Measurements from ENCODE around the gene PFKP. TPM values are rescaled to one million over a fixed set of nuclear protein-coding genes. Genes with fewer than 3 reads are reported as not detected.

The PFKP gene
- 268 TPM in 2 replicates for total RNA-seq (2014; rRNA removed; shearing (Covaris generic))

DNA sequence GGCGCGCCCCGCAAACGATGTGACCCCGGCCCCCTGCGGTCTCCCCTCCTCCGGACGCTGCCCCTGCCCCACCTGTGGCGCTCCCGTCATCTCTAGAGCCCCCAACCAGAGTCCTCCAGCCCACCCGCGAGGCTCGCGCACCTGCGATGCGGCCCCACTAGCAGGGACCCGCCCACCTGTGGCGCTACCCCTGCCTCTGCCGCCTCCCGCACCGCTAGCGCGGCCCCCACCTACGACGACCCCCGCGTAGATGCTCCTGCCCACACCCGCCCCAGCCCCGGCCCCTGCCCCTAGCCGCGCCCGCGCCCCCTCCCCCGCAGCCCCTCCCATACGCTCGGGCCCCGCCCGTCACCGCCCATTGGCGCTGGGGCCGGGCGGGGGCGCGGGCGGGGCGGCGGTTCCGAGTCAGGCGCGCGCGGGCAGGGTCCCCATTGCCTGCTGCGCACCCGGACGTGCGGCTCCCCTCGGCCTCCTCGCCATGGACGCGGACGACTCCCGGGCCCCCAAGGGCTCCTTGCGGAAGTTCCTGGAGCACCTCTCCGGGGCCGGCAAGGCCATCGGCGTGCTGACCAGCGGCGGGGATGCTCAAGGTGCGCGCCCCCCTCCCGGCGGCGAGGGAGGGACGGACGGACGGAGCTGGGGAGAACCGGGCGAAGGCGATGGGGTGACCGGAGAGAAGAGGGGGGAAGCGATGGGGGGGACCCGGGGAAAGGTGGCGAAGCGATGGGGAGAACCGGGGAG is at the start of gene PFKP:
PFKP (plus strand) TSS at position 431 of the 741 bp plus-strand sequence; CDS start at position 479, 48 bp downstream.
- peak; percentile 44 for DNase-seq (ENCODE audit: low read depth)

DNA sequence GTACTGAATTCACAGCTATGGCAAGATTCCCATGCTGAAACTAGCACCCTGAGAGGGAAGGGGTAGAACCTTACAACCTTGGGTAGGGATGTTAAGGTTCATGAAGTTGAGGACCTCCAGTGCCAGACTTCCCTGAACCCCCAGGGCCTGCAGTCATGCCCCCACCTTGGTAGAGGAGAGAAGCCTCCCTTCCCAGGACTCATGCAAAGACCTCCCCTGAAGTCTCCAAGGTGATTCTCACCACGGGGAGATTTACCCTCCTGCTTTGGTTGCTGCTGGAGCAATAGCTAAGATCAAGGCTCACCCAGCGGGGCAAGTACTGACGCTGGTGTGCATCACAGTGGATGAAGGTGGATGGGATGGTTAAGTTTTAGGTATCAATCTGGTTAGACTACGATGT is 49.1 kb upstream of the PFKP start:
- DNase-seq (ENCODE audit: low read depth), result no peak

DNA sequence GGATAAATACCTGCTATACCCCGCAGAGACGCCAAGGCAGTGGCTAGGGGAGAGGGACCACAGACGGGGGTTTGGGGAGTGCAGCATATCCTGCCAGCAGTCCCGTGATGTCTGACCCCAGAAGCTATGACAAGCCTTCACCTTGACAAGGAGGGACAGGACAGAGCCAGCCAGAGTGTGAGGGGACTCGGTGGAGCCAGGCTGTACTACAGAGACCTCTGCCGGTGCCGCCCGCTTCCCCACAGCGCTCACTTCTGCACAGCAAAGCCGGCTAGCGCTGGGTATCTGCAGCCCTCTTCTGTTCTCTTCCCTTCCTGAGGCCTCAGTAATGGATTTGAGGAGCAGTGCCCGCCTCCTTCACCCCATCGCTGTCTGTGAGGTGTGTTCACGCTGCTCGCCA is 47.0 kb upstream of the PFKP start:
- DNase-seq (ENCODE audit: low read depth), result no peak

DNA sequence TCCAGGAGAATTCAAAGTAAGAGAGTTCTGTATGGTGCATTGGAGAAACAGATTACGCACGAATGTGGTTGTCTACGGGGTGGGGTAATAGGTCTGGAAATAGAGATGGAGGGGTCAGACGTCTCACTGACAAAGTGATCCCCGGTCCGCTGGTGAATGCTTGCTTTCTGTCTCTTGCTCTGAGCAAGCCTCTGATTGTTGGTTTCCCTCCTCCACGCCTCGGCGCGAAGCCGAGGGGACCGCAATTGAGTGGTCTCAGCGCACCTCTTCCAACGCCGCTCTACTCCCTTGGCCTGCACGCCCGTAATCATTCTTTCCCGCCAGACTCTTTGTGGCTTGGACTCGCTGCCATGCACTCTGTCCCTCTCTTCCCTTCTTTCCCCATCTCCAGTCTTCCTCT is 46.5 kb upstream of the PFKP start:
- no peak for DNase-seq (ENCODE audit: low read depth)

DNA sequence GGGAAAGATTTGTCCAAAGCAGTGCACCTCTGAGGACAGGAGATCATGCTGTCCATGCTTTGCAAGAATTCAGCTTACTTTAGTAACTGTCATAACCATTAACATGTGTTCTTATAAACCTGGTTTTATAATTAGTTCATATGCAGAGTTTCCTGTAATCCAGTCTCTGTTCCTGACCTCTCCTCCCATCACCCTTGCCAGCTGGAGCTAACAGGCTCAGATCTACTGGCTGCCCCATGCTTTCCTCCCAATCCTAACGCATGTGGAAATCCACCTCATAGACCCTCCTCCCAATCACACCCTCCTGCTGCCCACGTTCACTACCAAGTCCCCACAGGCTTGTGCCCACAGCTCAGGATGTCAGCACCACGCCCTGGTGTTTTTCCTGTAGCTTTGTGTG is 45.3 kb upstream of the PFKP start:
- DNase-seq (ENCODE audit: low read depth), result no peak

DNA sequence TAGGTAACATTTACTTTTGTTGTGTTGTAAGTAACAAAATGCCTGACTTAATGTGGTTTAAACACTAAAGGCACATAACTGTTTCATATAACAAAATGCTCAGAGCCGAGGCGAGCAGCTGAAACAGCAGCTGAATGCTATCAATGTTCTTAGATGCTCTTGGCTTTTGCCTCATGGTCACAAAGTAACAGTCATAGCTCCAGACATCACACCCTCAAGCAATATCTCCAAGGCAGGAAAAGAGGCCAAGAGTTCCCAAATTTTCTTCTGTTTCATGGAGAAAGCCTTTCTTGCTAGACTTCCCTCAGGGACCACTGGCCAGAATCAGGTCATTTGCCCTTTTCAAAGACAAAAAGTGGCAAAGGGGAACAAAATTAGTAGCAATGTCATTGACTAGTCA is 43.5 kb upstream of the PFKP start:
- DNase-seq (ENCODE audit: low read depth), result no peak

DNA sequence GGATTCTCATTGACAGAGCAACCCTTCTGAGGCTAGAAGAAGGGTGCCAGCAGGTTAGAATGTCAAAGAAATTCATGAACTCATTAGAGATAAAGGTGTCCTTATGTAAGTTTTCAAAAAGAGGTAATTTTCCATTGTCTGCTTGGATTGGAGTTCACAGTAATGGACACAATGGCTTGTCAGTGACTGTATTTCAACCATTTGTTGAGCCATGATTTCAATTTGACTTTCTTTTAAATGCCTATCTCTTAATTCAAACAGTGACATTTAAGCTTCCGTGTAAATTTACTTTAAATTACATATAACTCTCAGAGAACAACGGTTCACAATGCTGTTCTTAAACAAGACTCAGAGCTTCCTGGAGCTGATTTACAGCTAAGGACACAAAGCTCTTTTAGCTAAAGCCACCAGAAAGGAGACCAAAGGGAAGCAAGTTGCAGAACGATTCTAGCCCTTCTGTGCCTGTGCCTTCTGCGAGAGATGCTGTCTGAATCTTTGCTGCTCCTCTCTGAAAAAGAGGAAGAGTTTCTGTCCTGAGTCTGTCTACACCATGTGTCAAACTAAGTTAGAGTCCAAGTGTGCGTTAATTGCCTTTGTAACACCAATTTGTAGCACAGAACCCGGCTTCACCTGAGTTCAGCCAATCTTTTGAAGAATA is 42.2 kb upstream of the PFKP start:
- DNase-seq (ENCODE audit: low read depth), result no peak

DNA sequence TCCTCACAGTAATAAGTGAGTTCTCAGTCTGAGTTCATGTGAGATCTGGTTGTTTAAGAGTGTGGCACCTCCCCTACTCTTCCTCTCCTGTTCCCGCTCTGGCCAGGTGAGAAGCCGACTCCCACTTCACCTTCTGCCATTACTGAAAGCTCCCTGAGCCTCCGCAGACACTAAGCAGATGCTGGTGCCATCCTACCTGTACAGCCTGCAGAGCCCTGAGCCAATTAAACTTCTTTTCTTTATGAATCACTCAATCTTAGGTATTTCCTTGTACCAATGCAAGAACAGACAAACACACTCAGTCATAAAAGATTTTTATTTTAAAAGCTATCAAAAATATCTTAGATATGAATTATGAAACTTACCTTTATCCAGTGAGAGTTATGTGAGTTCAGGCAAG is 39.5 kb upstream of the PFKP start:
- DNase-seq (ENCODE audit: low read depth), result no peak

DNA sequence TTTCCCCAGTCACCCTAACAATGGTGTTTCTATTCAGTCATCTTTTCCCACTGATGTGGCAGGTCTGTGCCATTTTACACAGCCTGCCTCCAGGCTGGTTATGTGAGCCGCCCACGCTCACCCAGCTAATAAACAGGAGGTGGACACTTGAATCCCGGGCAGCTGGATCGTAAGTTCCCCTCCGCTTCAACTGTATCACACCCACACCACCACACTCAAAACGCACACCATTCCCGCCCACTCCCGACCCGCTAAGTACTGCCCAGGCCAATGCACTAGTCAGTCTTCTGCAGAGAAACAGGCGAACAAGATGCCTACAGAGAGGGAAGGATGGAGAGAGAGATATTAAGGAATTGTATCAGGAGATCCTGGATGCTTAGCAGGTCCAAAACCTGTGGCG is 38.9 kb upstream of the PFKP start:
- DNase-seq (ENCODE audit: low read depth), result peak; percentile 19

DNA sequence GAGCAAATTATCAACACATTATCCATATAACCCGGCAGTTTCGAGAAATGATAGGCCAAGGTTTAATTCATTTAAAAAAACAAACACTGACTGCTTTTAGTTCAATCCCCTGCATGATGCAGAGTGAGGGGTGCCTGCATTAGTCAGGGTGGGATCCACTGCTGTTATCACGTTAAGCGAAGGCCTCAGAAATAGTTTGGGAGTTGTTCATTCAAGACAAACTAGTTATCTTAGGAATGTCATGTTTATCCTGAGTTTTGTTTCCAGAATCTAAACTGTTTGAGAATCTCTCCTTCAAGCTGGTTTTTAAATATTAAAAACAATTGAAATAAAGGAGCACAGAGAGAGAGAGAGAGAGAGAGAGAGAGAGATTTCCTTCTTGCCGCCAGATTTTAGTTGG is 36.6 kb upstream of the PFKP start:
- DNase-seq (ENCODE audit: low read depth), result no peak

DNA sequence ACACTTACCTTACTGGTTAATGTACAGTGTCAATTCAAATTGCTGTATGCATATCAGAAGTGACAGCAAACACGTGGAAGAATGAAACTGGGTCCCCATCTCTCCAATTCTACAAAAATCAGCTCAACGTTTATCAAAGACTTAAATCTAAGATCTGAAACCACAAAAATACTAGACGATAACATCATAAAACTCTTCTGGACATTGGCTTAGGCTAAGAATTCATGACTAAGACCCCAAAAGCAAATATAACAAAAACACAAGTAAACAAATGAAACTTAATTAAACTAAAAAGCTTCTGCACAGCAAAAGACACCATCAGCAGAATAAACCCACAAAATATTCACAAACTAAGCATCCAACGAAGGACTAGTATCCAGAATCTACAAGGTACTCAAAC is 35.9 kb upstream of the PFKP start:
- no peak for DNase-seq (ENCODE audit: low read depth)

DNA sequence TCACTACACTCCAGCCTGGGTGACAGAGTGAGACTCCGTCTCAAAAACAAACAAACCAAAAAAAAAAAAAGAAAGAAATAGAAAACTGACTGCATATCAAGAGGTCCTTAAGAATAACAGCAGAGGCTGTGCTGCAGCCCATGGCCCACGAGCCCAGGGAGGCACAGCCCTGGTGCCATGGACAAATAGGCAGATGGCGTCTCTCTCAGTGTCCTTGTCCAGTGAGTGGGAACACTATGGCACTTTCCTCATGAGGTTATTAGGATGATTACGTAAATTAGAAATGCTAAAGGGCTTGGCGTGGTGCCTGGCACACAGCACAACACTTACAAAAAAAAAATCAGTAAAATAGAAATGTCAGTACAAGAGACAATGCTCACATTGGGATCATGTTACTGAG is 33.4 kb upstream of the PFKP start:
- DNase-seq (ENCODE audit: low read depth), result no peak

DNA sequence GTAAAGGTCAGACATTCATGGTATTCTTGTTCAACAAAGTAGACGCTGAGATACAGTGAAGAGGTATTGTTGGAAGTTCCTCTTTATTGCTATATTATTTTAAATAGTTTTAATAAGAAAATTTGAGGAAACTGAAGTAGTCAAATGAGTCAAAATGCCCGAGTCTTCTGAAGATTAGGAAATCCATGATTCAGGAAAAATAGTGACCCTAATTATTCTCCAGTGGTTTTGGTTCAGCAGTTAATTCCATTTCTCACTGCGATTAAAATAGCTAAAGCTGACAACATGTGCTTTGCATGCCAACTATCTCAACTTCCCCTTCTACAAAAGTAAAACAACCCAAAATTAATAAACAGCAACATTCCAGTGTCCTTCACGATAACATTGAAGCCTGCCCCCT is 32.7 kb upstream of the PFKP start:
- DNase-seq (ENCODE audit: low read depth), result no peak

DNA sequence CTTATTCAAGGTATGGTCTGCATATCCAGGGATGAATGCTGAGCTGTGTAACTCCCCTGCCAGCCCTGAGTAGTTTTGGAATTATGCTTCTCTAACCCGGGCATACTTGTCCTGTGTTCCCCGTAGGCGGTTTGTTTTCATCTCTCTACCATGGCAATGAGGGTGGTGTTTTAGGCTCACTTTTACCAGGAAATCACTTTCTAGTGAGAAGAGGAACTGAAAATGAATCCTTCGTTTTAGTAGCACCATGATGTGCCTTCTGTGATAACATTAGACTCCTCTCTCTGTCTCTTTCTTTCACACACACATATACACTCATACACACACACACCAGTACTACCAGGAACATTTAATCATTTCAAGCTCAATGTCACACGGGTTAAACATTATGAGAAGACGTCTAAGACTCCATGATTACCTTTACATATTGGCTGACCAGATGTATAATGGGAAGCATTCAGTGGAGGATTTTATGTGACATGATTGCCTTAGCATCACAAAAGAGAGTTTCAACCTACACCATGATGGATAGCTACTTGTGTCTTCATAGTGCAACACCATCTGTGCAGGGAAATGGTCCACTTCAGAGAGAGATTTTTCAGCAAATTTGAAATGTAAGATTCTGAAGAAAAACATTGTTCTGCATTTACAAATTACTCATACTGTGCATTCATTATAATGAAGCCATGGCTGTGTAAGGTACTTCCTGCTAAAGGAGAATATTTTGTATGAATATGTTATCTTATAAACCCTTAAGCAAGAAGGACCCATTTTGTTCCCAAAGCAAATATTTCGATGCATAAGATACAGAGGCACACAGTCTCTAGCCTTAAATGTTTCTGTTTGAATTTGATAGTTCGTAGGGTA is 31.0 kb upstream of the PFKP start:
- no peak for DNase-seq (ENCODE audit: low read depth)

DNA sequence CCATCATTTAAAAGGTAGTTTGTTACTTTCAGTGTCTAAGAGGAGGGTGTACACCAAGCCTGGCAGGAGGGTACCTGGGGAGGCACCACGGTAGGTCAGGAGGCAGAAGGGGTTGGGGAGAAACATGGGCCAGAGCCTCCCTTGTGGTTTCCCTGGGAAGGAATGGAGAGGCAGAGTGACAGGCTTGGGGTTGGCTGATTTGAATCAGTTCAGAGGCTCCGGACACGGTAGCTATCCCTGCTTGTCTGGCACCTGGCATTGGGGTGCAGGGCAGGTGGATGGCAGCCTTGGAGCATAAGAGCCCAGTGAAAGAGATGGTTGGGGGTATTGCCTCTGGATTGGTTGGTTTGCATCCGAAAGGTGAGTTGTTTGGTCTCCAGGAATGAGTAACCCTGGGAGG is 30.2 kb upstream of the PFKP start:
- no peak for DNase-seq (ENCODE audit: low read depth)

DNA sequence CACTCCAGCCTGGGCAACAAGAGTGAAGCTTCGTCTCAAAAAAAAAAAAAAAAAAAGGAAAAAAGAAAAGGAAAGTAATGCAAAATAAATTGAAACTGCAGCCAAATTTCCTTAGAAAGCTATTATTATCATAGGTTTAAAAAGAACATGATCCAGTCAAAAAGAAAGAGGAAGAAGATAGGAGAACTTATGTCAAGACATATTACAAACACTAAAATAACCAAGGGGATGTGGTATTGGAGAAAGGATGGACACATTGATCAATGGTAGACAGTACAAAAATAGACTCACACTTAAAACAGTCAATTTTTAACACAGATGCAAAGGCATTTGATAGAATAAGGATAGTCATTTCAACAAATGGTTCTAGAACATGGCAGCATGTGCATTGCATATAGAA is 27.3 kb upstream of the PFKP start:
- DNase-seq (ENCODE audit: low read depth), result no peak

DNA sequence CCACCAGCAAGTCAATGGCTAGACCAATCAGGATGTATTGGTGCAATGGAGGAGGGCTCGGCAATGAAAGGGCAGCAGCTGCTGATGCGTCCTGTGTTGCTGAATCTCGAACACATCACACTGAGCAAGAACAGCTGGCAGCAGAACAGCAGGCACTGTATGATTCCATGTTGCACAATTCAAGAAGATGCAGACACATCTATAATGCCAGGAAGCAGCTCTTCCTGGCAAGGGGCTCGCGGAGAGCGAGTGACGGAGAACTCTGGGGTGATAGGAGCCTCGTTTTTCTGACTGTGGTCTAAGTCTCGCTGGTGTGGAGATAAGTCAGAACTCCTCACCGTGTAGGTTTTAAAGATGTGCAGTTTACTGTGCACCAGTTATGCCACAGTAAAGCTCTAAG is 24.8 kb upstream of the PFKP start:
- DNase-seq (ENCODE audit: low read depth), result no peak

DNA sequence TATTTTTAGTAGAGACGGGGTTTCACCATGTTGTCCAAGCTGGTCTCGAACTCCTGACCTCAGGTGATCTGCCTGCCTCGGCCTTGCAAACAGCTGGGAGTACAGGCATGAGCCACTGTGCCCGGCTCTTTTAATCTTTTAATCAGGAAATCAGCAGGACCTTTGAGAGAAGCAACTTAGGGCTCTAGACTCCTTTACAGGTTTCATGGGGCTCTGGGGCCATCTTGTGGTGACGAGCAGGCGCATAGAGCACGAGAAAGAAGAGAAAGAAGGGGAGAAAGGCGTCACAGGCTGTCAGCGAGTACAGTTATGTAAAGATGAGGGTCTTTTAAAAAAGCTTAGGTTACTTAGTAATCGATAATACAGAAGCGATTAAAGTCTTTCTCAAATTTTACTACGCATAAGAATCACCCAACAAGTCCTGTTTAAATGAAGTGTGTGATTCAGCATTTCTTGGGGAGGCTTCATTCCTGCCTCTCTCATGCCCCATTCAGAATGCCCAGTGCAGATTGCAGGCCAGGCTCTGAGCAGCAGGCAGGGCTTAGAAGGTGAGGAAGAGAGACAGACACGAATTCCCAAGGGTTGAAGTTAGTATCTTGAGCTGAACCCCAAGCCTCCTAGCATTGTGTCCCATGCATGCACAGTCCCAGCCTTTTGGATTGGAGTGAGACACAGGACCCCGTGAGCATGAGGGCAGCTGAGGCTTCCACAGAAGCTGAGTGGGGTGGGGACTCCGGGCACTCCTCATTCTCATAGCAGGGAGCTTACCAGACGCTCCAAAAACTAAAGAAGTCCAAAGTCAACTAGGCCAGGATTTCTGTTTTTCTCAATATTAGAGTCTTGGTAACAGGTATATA is 23.6 kb upstream of the PFKP start:
- peak; percentile 82 for DNase-seq (ENCODE audit: low read depth)

DNA sequence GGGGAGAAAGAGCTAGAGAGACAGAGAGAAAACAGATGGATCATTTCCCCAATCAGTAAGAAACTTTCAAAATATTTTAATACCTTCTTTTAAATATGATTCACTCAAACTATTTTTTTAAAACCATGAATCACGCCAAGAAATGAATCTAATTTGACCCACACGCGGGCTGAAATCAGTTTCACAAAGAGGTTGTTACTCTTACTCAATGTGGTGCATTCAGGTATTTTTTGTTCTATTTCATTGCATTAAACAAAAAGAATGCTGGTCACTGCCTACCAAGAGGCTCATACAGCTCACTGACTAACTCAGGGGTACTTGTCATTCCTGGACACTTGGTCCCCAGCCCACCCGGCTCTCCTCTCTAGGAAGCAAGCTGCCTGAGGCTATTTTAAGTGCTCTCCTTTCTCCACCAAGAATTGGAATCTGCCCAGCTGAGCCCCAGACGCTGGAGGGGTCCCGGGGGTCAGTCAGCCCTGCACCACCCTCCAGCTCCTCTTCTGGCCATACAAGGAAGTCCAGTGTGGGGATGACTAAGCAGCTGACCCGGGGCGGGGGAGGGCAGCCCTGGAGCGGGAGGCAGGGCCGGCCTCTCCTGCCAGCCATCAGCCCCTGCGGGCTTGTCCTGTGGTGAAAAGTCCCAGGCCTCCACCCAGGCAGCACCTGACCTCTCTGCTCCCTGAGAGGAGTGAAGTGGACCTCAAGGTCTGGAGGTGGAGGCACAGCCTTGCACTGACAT is 21.7 kb upstream of the PFKP start:
- DNase-seq (ENCODE audit: low read depth), result peak; percentile 92

DNA sequence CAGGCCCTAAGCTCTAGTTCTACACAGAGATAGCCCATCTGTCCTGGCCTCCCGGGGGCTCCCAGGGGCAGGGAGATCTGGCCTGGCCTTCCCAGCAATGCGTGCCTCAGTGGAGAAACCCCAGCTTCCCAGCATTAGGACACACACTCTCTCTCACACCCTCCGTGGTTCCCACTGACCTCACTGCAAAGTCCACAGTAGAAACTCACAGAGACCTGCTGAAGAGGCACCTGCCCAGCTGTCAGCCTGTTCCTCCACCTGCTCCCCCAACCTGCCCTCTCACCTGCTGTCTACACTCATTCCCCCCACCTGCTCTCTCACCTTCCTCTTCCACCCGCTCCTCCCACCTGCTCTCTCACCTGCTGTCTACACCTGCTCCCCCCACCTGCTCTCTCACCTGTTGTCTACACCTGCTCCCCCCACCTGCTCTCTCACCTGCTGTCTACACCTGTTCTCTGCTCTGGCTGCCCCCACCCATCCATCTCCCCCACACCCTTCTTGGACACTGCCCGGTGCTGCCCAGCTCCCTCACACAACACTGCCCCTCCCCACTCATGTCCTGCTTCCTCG is 21.1 kb upstream of the PFKP start:
- no peak for DNase-seq (ENCODE audit: low read depth)
